NCI-H1092 treated with DMSO at 0.1 percent for 48 hours (cell line): ENCODE data around the gene RELB.

ENCODE experiments used
- DNase-seq: peaks from one replicate; lab custom pipeline; 2025; lab: John Stamatoyannopoulos, UW

Gene RELB

GRCh38 chr19:45079911-45080370 is 78.7 kb downstream of the RELB start:
- no peak for DNase-seq

GRCh38 chr19:45082170-45082569 is 80.9 kb downstream of the RELB start:
- DNase-seq = no peak

GRCh38 chr19:45086480-45086879 is 85.2 kb downstream of the RELB start:
- DNase-seq = no peak

GRCh38 chr19:45087531-45087930 is 86.3 kb downstream of the RELB start:
- DNase-seq = no peak
